Articular chondrocyte of knee joint (primary cell): ENCODE data around the gene HMGCL. TPM values are rescaled to one million over a fixed set of nuclear protein-coding genes. Genes with fewer than 3 reads are reported as not detected.

Source experiments
- total RNA-seq: library from RNA; depleted of rRNA; stranded (reverse); fragments of >200 nt; gene quantifications from 2 replicates; pipeline ENCODE4 v1.2.3, GENCODE V29; 2012

Gene HMGCL
- total RNA-seq, result 36.1 and 52.5 TPM in 2 replicates

DNA sequence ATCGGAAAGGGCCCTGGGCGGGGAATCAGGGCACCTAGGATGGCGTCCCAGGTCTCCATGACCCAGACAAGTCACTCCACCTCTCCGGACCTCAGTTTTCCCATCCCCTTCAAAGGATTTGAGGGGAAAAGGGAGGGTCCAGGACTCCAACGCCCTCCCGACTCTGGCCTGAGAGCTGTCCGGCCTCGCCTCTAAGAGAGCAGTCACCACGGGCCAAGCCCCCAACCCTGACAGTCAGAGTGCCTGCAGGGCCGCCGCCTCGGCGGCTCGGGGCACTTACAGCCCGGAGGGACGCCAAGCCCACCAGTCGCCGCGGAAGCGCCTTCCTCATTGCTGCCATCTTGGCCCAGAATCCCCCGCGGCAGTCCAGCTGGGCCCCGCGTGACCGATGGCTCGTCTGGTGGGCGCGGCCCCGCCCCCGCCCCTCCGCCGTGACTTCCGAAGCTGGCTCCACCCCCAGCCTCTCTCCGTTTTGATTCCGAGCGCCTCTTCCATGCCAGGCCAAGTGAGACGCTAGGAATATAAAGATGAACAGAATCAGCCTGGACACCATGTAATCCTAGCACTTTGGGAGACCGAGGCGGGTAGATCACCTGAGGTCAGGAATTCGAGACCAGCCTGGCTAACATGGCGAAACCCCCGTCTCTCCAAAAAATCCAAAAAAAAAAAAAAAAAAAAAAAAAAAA is at the start of gene HMGCL:
Gene HMGCL (minus strand): TSS at position 354 of the 686 bp plus-strand sequence. CDS start 14 bp downstream, at position 340.

GRCh38 chr1:23867895-23868556 is 42.8 kb upstream of the HMGCL start, which contains the start of gene FUCA1:
Gene FUCA1 (minus strand): TSS chr1:23868290. CDS start chr1:23868286, 4 bp downstream.

GRCh38 chr1:23800400-23801337 is 24.6 kb downstream of the HMGCL start, which contains the start of gene GALE:
Gene GALE (minus strand): TSS chr1:23800754. CDS start chr1:23799007, 1,747 bp downstream.

DNA sequence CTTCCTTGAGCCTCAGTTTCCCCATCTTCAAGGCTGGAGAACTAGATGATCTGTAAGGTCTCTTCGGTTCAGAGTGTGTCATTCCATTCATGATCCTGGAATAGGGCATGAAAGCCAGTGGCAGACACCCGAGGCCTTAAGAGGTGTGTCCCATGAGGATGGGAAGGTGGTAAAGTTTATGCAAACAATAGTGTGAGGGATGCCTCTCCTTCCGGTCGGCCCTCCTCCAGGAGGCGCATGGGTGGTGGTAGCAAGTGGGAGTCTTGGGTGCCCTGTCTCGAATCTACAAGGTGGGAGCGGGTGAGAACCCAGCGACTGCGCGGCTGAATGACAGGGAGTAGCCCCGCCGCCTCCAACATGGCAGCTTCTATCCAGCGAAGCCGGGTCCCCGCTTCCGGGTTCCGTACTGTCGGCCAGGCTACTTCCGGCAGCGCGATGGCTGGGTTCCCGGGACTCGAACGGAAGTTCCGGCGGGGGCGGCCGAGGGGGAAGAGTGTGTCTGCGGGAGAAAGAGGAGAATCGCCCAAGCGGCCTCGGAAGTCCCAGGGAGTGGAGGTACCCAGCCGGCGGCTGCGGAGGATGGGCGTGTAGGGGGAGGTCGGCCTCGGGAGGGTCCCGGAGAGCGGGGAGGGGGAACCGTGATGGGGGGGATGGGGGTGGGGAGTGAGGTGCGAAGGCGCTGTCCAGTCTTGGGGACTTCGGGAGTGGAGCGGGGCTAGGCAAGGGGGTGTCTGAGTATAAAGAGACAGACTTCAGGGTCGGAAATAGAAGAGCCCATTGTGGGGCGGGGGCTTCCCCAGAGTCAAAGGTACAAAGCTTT is 34.3 kb downstream of the HMGCL start, which contains the start of gene LYPLA2:
Gene LYPLA2 (plus strand): TSS at position 450 of the 820 bp plus-strand sequence. CDS start 1,538 bp downstream, outside the sequence.

GRCh38 chr1:23777979-23778814 is 47.0 kb downstream of the HMGCL start, which contains the start of gene PITHD1:
Gene PITHD1 (plus strand): TSS chr1:23778418. CDS start chr1:23778516, 98 bp downstream.

Other genes starting within 250 kb of the HMGCL start
- 742 and 938 TPM in 2 replicates for gene RPL11, start 133.6 kb downstream of the HMGCL start, total RNA-seq
- gene ELOA, start 82.0 kb downstream of the HMGCL start, total RNA-seq, result 41.3 and 41.6 TPM in 2 replicates
- 41.4 and 43.7 TPM in 2 replicates for gene PITHD1, start 47.0 kb downstream of the HMGCL start, total RNA-seq
- gene LYPLA2, start 34.3 kb downstream of the HMGCL start, total RNA-seq, result 28.9 and 34.9 TPM in 2 replicates
- 23.3 and 23.9 TPM in 2 replicates for gene GALE, start 24.7 kb downstream of the HMGCL start, total RNA-seq
- gene FUCA1, start 42.9 kb upstream of the HMGCL start, total RNA-seq, result 25.1 and 26.5 TPM in 2 replicates
- not detected in 2 replicates for gene CNR2, start 87.9 kb upstream of the HMGCL start, total RNA-seq
- 121 and 165 TPM in 2 replicates for gene PNRC2, start 134.4 kb upstream of the HMGCL start, total RNA-seq
- gene SRSF10, start 154.9 kb upstream of the HMGCL start, total RNA-seq, result 107 and 129 TPM in 2 replicates